ENCODE measurements around the gene SRSF3.

The SRSF3 gene

GRCh38 chr6:36546920-36547645 lies 47.1 kb upstream of the SRSF3 start, which contains the start of gene STK38:
Gene STK38, minus strand, starts transcription at chr6:36547479. Its CDS starts 7,277 bp downstream, at chr6:36540202.
- Histone ChIP-seq H3K36me3 (ENCODE audit: low read length) (0 out of 2 replicates have a peak, but pooled peaks cover 4% of the 10 kb centered on the region), H3K79me2 (ENCODE audit: insufficient read depth, low read length) (peaks cover 51% of the 10 kb centered on the region), H2AFZ (ENCODE audit: low read depth, low read length, severe bottlenecking) (peak within 1 kb of the TSS; percentile 60)

GRCh38 chr6:36547646-36548400 lies 46.3 kb upstream of the SRSF3 start:
- H4K20me1 ChIP-seq (ENCODE audit: low read depth, low read length), result 0 out of 2 replicates have a peak, but pooled peaks cover 7% of the 10 kb centered on the region
- H3F3A ChIP-seq (ENCODE audit: insufficient read depth), result peaks cover 16% of the 10 kb centered on the region; the same call in 1 of the 2 replicates
- H3K9me3 ChIP-seq (ENCODE audit: insufficient read depth, low read length), result no peaks in the 10 kb centered on the region
- H3K4me2 ChIP-seq (ENCODE audit: low read depth, low read length, poor library complexity, severe bottlenecking), result peak overlapping the region; percentile 65
- no peaks in the 10 kb centered on the region for H3K9me2 ChIP-seq (replicated peaks; ENCODE audit: insufficient read depth, low read length)
- no peaks in the 10 kb centered on the region for H3K27me3 ChIP-seq (ENCODE audit: low read length)
- TF ChIP-seq CTCF (IDR thresholded peaks at IDR 0.05; ENCODE audit: insufficient read depth, low read length, poor library complexity, severe bottlenecking) (no peak), EZH2phosphoT487 (conservative IDR thresholded peaks at IDR 0.05; ENCODE audit: low read length) (no peak)
- peak overlapping the region; percentile 12; the same call in 1 of the 2 replicates for H3K27ac ChIP-seq (ENCODE audit: low read depth, low read length)
- peaks cover 43% of the 10 kb centered on the region for H3K79me2 ChIP-seq (ENCODE audit: insufficient read depth, low read length)
- H3K9ac ChIP-seq (ENCODE audit: low read length), result peak overlapping the region; percentile 80
- H3K4me3 ChIP-seq (ENCODE audit: insufficient read depth, low read length, poor library complexity, severe bottlenecking), result peak overlapping the region; percentile 87
- H3K36me3 ChIP-seq (ENCODE audit: low read length), result 0 out of 2 replicates have a peak, but pooled peaks cover 4% of the 10 kb centered on the region
- H2AFZ ChIP-seq (ENCODE audit: low read depth, low read length, severe bottlenecking), result peak overlapping the region; percentile 29

More at GRCh38 chr6:36546920-36547645, 47.1 kb upstream of the SRSF3 start, which contains the start of gene STK38:
- no peaks in the 10 kb centered on the region for H3K9me2 ChIP-seq (replicated peaks; ENCODE audit: insufficient read depth, low read length)
- H3K4me3 ChIP-seq (ENCODE audit: insufficient read depth, low read length, poor library complexity, severe bottlenecking), result peak within 1 kb of the TSS; percentile 87
- H3K27me3 ChIP-seq (ENCODE audit: low read length), result no peaks in the 10 kb centered on the region
- TF ChIP-seq EZH2phosphoT487 (conservative IDR thresholded peaks at IDR 0.05; ENCODE audit: low read length) (no peak), CTCF (IDR thresholded peaks at IDR 0.05; ENCODE audit: insufficient read depth, low read length, poor library complexity, severe bottlenecking) (peak; percentile 55)
- H3K9ac ChIP-seq (ENCODE audit: low read length), result peak within 1 kb of the TSS; percentile 80
- peak within 1 kb of the TSS; percentile 76 for H3K4me2 ChIP-seq (ENCODE audit: low read depth, low read length, poor library complexity, severe bottlenecking)
- no peaks in the 10 kb centered on the region for H3K9me3 ChIP-seq (ENCODE audit: insufficient read depth, low read length)
- H3K27ac ChIP-seq (ENCODE audit: low read depth, low read length), result peak within 1 kb of the TSS; percentile 66
- H4K20me1 ChIP-seq (ENCODE audit: low read depth, low read length), result 0 out of 2 replicates have a peak, but pooled peaks cover 7% of the 10 kb centered on the region
- H3F3A ChIP-seq (ENCODE audit: insufficient read depth), result peaks cover 16% of the 10 kb centered on the region; the same call in 1 of the 2 replicates

- Histone ChIP-seq H3K4me3 (ENCODE audit: insufficient read depth, low read length, poor library complexity, severe bottlenecking) (no peak overlapping the region), H4K20me1 (ENCODE audit: low read depth, low read length) (0 out of 2 replicates have a peak, but pooled peaks cover 7% of the 10 kb centered on the region), H3K79me2 (ENCODE audit: insufficient read depth, low read length) (peaks cover 38% of the 10 kb centered on the region), H3K27ac (ENCODE audit: low read depth, low read length) (no peak overlapping the region), H3F3A (ENCODE audit: insufficient read depth) (peaks cover 16% of the 10 kb centered on the region; the same call in 1 of the 2 replicates), H3K4me2 (ENCODE audit: low read depth, low read length, poor library complexity, severe bottlenecking) (no peak overlapping the region), H3K27me3 (ENCODE audit: low read length) (no peaks in the 10 kb centered on the region), H3K9me3 (ENCODE audit: insufficient read depth, low read length) (no peaks in the 10 kb centered on the region), H3K9ac (ENCODE audit: low read length) (no peak overlapping the region), H3K9me2 (replicated peaks; ENCODE audit: insufficient read depth, low read length) (no peaks in the 10 kb centered on the region), H2AFZ (ENCODE audit: low read depth, low read length, severe bottlenecking) (peak overlapping the region; percentile 29), H3K36me3 (ENCODE audit: low read length) (0 out of 2 replicates have a peak, but pooled peaks cover 4% of the 10 kb centered on the region)
- TF ChIP-seq CTCF (IDR thresholded peaks at IDR 0.05; ENCODE audit: insufficient read depth, low read length, poor library complexity, severe bottlenecking) (no peak), EZH2phosphoT487 (conservative IDR thresholded peaks at IDR 0.05; ENCODE audit: low read length) (no peak)
Observed at GRCh38 chr6:36548401-36548743, 45.8 kb upstream of the SRSF3 start.

All from SU-DHL-6 (cell line).